B cell (primary cell): Measurements from ENCODE around the gene IKZF1. TPM values are rescaled to one million over a fixed set of nuclear protein-coding genes. Genes with fewer than 3 reads are reported as not detected.

Experiments
- ATAC-seq: fragments of 200-7000 bp; cut with Tn5 transposase; one replicate; pipeline ENCODE4 v1.10.0; 2021; ENCODE audit warnings: low read depth, mild to moderate bottlenecking, moderate number of reproducible peaks, moderate library complexity
- CTCF ChIA-PET: fragments of 350-600 bp; sonication (Branson Sonifier 250); formaldehyde crosslinking; loops from one replicate; lab custom pipeline; 2021; ENCODE audit warnings: antibody characterized with exemption, inconsistent platforms; lab: Charles Lee
- POLR2A ChIA-PET: fragments of 350-600 bp; sonication (Branson Sonifier 250); formaldehyde crosslinking; loops from one replicate; lab custom pipeline; 2021; ENCODE audit warnings: antibody characterized with exemption; lab: Charles Lee
- DNase-seq: peaks from one replicate; pipeline ENCODE4 v3.0.0; 2013
- H2AFZ ChIP-seq: 2 replicates; pipeline ENCODE4 v1.6.1; 2012; ENCODE audit warnings: mild to moderate bottlenecking, low read depth, low read length; ENCODE audit not compliant: insufficient read depth, poor library complexity, severe bottlenecking
- H3K27ac ChIP-seq, 2 donors: 1 replicate in 1 of 2; 2 replicates in 1 of 2; pipeline ENCODE4 v1.5.1; 2012 to 2013; ENCODE audit warnings: low read length in 2 of 2, mild to moderate bottlenecking in 2 of 2, moderate library complexity in 1 of 2
- H3K27me3 ChIP-seq, 4 experiments: fragments of 200-600 bp in 1 of 4; sonication (generic) in 1 of 4; replicated peaks in 1 of 4; 1 replicate in 2 of 4; 2 replicates in 2 of 4; pipeline versions ENCODE4 v1.6.1 to v1.7.0; 2013 to 2016; ENCODE audit warnings: low read length in 3 of 4, mild to moderate bottlenecking in 2 of 4, mixed read lengths in 1 of 4, moderate library complexity in 1 of 4; ENCODE audit not compliant: insufficient read depth in 4 of 4, control insufficient read depth in 3 of 4; ENCODE audit errors: control extremely low read depth in 1 of 4
- H3K36me3 ChIP-seq, 2 experiments: replicated peaks in 1 of 2; 1 replicate in 1 of 2; 2 replicates in 1 of 2; pipeline versions ENCODE4 v1.6.1 to v1.7.1; 2013; ENCODE audit warnings: low read length in 1 of 2; ENCODE audit not compliant: insufficient read depth in 2 of 2, control insufficient read depth in 1 of 2; ENCODE audit errors: control extremely low read depth in 1 of 2, extremely low read depth in 1 of 2
- H3K4me1 ChIP-seq, 2 donors: fragments of 200-600 bp in 1 of 2; sonication (generic) in 1 of 2; 1 replicate in 1 of 2; 2 replicates in 1 of 2; pipeline versions ENCODE4 v1.5.1 to v1.6.1; 2013 to 2017; ENCODE audit warnings: low read length in 2 of 2; ENCODE audit not compliant: control insufficient read depth in 2 of 2, insufficient read depth in 2 of 2
- H3K4me2 ChIP-seq: replicated peaks from 2 replicates; pipeline ENCODE3; 2012; ENCODE audit warnings: mild to moderate bottlenecking, low read depth, low read length; ENCODE audit not compliant: poor library complexity, severe bottlenecking
- H3K4me3 ChIP-seq, 5 experiments: fragments of 200-600 bp in 1 of 5; sonication (generic) in 1 of 5; 1 replicate in 3 of 5; 2 replicates in 2 of 5; pipeline versions ENCODE4 v1.5.1 to v1.7.0; 2011 to 2016; ENCODE audit warnings: low read length in 4 of 5, mild to moderate bottlenecking in 4 of 5, low read depth in 2 of 5, control low read depth in 1 of 5, moderate library complexity in 1 of 5; ENCODE audit not compliant: insufficient read depth in 1 of 5; ENCODE audit errors: control extremely low read depth in 1 of 5, extremely low read depth in 1 of 5
- H3K79me2 ChIP-seq: fragments of 200-600 bp; sonication (generic); one replicate; pipeline ENCODE4 v1.6.0; 2016; ENCODE audit warnings: low read length; ENCODE audit not compliant: control insufficient read depth, insufficient read depth
- H3K9ac ChIP-seq: fragments of 200-600 bp; sonication (generic); 2 replicates; pipeline ENCODE4 v1.6.1; 2017; ENCODE audit warnings: mild to moderate bottlenecking, low read length, moderate library complexity
- H3K9me3 ChIP-seq, 3 donors: one replicate each; pipeline versions ENCODE4 v1.6.1 to v1.7.1; 2013; ENCODE audit warnings: low read length in 2 of 3; ENCODE audit not compliant: control insufficient read depth in 2 of 3, insufficient read depth in 1 of 3; ENCODE audit errors: control extremely low read depth in 1 of 3
- H4K20me1 ChIP-seq: 2 replicates; pipeline ENCODE4 v1.6.0; 2012; ENCODE audit warnings: mild to moderate bottlenecking, low read length; ENCODE audit not compliant: insufficient read depth, control insufficient read depth, poor library complexity, severe bottlenecking
- H3K27ac Mint-ChIP-seq: one replicate; pipeline ENCODE4 v1.8.0; 2021; ENCODE audit warnings: mixed read lengths
- H3K27me3 Mint-ChIP-seq: one replicate; pipeline ENCODE4 v1.8.0; 2021; ENCODE audit warnings: mixed read lengths
- H3K4me1 Mint-ChIP-seq: one replicate; pipeline ENCODE4 v1.8.0; 2021; ENCODE audit warnings: mixed read lengths
- H3K4me3 Mint-ChIP-seq: one replicate; pipeline ENCODE4 v1.8.0; 2021; ENCODE audit warnings: mixed read lengths
- H3K9me3 Mint-ChIP-seq: one replicate; pipeline ENCODE4 v1.8.0; 2022; ENCODE audit warnings: mixed read lengths; ENCODE audit not compliant: insufficient read depth
- EZH2 ChIP-seq: IDR thresholded peaks from 2 replicates; pipeline ENCODE4 v1.6.1; 2012; ENCODE audit warnings: borderline replicate concordance, low read depth, mild to moderate bottlenecking, moderate library complexity, low read length; ENCODE audit not compliant: insufficient read depth, poor library complexity, severe bottlenecking
- WGBS: methylation state at CpG from one replicate; pipeline ENCODE4 v1.1.5; 2013; ENCODE audit warnings: missing lambda C conversion rate; ENCODE audit not compliant: insufficient coverage; 5-methylcytosine and 5-hydroxymethylcytosine counted together
- intact Hi-C: fragments of 100-400 bp; cut with micrococcal nuclease; formaldehyde crosslinking; loops from one replicate; pipeline ENCODE4 v1.10.0; 2022
- polyA minus RNA-seq: library from RNA; depleted of rRNA, polyadenylated mRNA; stranded (reverse); fragments of >200 nt; gene quantifications from 2 replicates; pipeline ENCODE4 v1.2.3, GENCODE V29; 2012
- polyA plus RNA-seq: library from polyadenylated mRNA; depleted of rRNA; stranded (reverse); fragments of >200 nt; gene quantifications from 2 replicates; pipeline ENCODE4 v1.2.3, GENCODE V29; 2012
- total RNA-seq, 2 donors: library from RNA; stranded (reverse); fragments of 120-200 nt in 1 of 2; gene quantifications; 1 replicate in 1 of 2; 2 replicates in 1 of 2; pipeline versions ENCODE4 v1.2.3 to v1.2.4, GENCODE V29; 2013 to 2022
- TF ChIP-seq, protein P1 (sequence below): fragments of 200-600 bp; IDR thresholded peaks from one replicate; pipeline ENCODE4 v1.8.0; 2022; ENCODE audit warnings: antibody characterized with exemption, mild to moderate bottlenecking

Gene IKZF1
- total RNA-seq: 254 and 261 TPM in 2 replicates
- total RNA-seq (2013): 239 TPM
- 199 and 229 TPM in 2 replicates for polyA plus RNA-seq
- polyA minus RNA-seq: 544 and 598 TPM in 2 replicates

DNA sequence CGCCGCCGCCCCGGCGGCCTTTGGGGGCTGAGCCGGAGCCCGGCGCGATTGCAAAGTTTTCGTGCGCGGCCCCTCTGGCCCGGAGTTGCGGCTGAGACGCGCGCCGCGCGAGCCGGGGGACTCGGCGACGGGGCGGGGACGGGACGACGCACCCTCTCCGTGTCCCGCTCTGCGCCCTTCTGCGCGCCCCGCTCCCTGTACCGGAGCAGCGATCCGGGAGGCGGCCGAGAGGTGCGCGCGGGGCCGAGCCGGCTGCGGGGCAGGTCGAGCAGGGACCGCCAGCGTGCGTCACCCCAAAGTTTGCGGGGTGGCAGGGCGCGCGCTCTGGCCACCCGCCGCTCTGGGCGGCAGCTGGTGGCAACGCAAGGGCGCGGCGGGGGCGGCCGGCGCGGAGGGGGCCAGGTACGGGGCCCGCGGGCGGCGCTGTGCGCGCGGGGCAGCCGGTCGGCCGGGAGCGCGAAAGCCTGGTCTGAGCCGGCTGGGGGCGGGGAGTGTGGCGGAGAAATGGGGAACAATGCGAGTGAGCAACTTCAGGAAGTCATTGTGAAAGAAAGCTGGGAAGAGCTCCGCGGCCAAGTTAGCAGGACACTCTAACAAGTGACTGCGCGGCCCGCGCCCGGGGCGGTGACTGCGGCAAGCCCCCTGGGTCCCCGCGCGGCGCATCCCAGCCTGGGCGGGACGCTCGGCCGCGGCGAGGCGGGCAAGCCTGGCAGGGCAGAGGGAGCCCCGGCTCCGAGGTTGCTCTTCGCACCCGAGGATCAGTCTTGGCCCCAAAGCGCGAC is at the start of gene IKZF1:
Gene IKZF1 (plus strand): TSS at position 588 of the 782 bp plus-strand sequence. CDS start 14,346 bp downstream, outside the sequence.
- Histone ChIP-seq H3K4me2 (peak within 1 kb of the TSS; percentile 82), H3K27ac (peak within 1 kb of the TSS; percentile 71 to 83), H3K36me3 (peaks cover 0 to 5% of the 10 kb centered on the region in 2 experiments), H2AFZ (peak within 1 kb of the TSS; percentile 70), H3K27me3 (no peaks in the 10 kb centered on the region), H3K9ac (peak within 1 kb of the TSS; percentile 92), H3K4me3 (peak within 1 kb of the TSS; percentile 74 to 99 (median 87)), H3K9me3 (no peaks in the 10 kb centered on the region), H3K79me2 (peaks cover 48% of the 10 kb centered on the region), H3K4me1 (peaks cover 18 to 32% of the 10 kb centered on the region in 2 donors), H4K20me1 (no peaks in the 10 kb centered on the region)
- ChIA-PET CTCF (interaction anchor here (0.8 to 10.4 kb wide), 26 partner anchors 9 to 114 kb away, joined by 3 to 111 read pairs (median 5); no protein-coding TSS in a partner anchor), POLR2A (interaction anchor here (0.7 to 3.5 kb wide), 12 partner anchors 10 to 107 kb away, joined by 3 to 12 read pairs (median 5); no protein-coding TSS in a partner anchor)
- intact Hi-C loops: loop anchor here (2.0 kb wide), 1 partner anchor 24 kb away; no protein-coding TSS in a partner anchor
- Mint-ChIP-seq H3K4me3 (peak within 1 kb of the TSS; percentile 91), H3K27ac (peak within 1 kb of the TSS; percentile 94), H3K4me1 (peaks cover 36% of the 10 kb centered on the region), H3K9me3 (no peaks in the 10 kb centered on the region), H3K27me3 (no peaks in the 10 kb centered on the region)
- DNase-seq: peak; percentile 89
- WGBS: under 1% methylated on average over 106 of the region's 107 CpGs
- peak; percentile 50 for ATAC-seq
- TF ChIP-seq, protein P1, sequence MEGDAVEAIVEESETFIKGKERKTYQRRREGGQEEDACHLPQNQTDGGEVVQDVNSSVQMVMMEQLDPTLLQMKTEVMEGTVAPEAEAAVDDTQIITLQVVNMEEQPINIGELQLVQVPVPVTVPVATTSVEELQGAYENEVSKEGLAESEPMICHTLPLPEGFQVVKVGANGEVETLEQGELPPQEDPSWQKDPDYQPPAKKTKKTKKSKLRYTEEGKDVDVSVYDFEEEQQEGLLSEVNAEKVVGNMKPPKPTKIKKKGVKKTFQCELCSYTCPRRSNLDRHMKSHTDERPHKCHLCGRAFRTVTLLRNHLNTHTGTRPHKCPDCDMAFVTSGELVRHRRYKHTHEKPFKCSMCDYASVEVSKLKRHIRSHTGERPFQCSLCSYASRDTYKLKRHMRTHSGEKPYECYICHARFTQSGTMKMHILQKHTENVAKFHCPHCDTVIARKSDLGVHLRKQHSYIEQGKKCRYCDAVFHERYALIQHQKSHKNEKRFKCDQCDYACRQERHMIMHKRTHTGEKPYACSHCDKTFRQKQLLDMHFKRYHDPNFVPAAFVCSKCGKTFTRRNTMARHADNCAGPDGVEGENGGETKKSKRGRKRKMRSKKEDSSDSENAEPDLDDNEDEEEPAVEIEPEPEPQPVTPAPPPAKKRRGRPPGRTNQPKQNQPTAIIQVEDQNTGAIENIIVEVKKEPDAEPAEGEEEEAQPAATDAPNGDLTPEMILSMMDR: peak; percentile 11
- no peak for TF ChIP-seq EZH2
